Measurements from ENCODE around the gene DAAM2. TPM values are rescaled to one million over a fixed set of nuclear protein-coding genes. Genes with fewer than 3 reads are reported as not detected.

The DAAM2 gene
- total and polyA plus RNA-seq, 12 donors: 6.0 to 25.9 (median 12.2) TPM

GRCh38 chr6:39950125-39950720, 158.0 kb downstream of the DAAM2 start:
- ATAC-seq (no peak), DNase-seq (no peak)
- intact Hi-C loops (cut with DNase I): no loop called here
- no peak for TF ChIP-seq CTCF (IDR thresholded peaks at IDR 0.05)
- Histone ChIP-seq H3K27me3 (no peaks in the 10 kb centered on the region), H3K36me3 (no peaks in the 10 kb centered on the region), H3K4me3 (no peak overlapping the region), H3K9me3 (no peaks in the 10 kb centered on the region), H3K4me1 (peaks cover 0 to 20% (median 11%) of the 10 kb centered on the region in 9 donors), H3K27ac (no peak overlapping the region)

GRCh38 chr6:39951191-39951590, 159.0 kb downstream of the DAAM2 start:
- no peaks in the 10 kb centered on the region for H3K36me3 ChIP-seq
- 79 to 85% methylated on average over 5 of the region's 5 CpGs for WGBS, 2 donors
- no peak for TF ChIP-seq CTCF (IDR thresholded peaks at IDR 0.05)
- H3K4me3 ChIP-seq: no peak overlapping the region
- intact Hi-C loops (cut with DNase I): no loop called here
- H3K27ac ChIP-seq: peak overlapping the region in 2 of 10 donors; percentile 1 to 35
- no peaks in the 10 kb centered on the region for H3K27me3 ChIP-seq
- H3K4me1 ChIP-seq: peaks cover 0 to 20% (median 11%) of the 10 kb centered on the region in 9 donors
- DNase-seq (no peak), ATAC-seq (no peak)
- H3K9me3 ChIP-seq: peaks cover 0 to 4% (median 0%) of the 10 kb centered on the region in 11 donors

GRCh38 chr6:39951716-39952115, 159.5 kb downstream of the DAAM2 start:
- Histone ChIP-seq H3K27me3 (no peaks in the 10 kb centered on the region), H3K36me3 (no peaks in the 10 kb centered on the region), H3K27ac (peak overlapping the region in 3 of 10 donors; percentile 1 to 35 (median 27)), H3K9me3 (peaks cover 0 to 4% (median 0%) of the 10 kb centered on the region in 11 donors), H3K4me1 (peaks cover 0 to 20% (median 11%) of the 10 kb centered on the region in 9 donors), H3K4me3 (no peak overlapping the region)
- intact Hi-C loops (cut with DNase I): no loop called here
- 44 to 79% methylated on average over 1 of the region's 1 CpG for WGBS, 2 donors
- no peak for TF ChIP-seq CTCF (IDR thresholded peaks at IDR 0.05)
- ATAC-seq (peak in 5 of 8 donors; percentile 50 to 85 (median 61)), DNase-seq (no peak)

- peak in 6 of 8 donors; percentile 49 to 69 (median 56) for ATAC-seq
- peaks cover 0 to 20% (median 11%) of the 10 kb centered on the region in 9 donors for H3K4me1 ChIP-seq
- intact Hi-C loops (cut with DNase I): no loop called here
- no peak overlapping the region for H3K4me3 ChIP-seq
- no peak for DNase-seq
- H3K36me3 ChIP-seq: no peaks in the 10 kb centered on the region
- WGBS, 2 donors: 70 to 73% methylated on average over 4 of the region's 4 CpGs
- H3K27me3 ChIP-seq: no peaks in the 10 kb centered on the region
- peaks cover 0 to 4% (median 0%) of the 10 kb centered on the region in 11 donors for H3K9me3 ChIP-seq
- no peak for TF ChIP-seq CTCF (IDR thresholded peaks at IDR 0.05)
- H3K27ac ChIP-seq: peak overlapping the region in 2 of 10 donors; percentile 27 to 35
Measured at GRCh38 chr6:39952167-39952566, 160.0 kb downstream of the DAAM2 start.
